Measurements from ENCODE around the gene EIF4E3. TPM values are rescaled to one million over a fixed set of nuclear protein-coding genes. Genes with fewer than 3 reads are reported as not detected.

The EIF4E3 gene
- polyA plus RNA-seq, 4 donors = 11.2 to 14.9 (median 12.5) TPM

DNA sequence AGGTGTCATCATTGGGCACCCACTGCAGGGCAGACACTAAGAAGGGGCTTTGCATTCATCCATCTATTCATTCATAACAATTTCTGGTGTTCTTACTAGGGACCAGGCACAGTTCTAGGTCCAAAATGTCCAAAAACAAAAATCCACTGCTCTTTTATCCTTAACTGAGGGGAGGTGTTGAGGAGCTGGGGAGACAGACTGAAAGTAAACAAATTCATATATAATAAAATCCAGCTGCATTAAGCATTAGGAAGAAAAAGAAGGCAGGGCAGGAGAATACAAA lies 1.1 kb downstream of the EIF4E3 start:
- DNase-seq (ENCODE audit: low read depth in 4 of 4, low spot score in 3 of 4) = no peak

DNA sequence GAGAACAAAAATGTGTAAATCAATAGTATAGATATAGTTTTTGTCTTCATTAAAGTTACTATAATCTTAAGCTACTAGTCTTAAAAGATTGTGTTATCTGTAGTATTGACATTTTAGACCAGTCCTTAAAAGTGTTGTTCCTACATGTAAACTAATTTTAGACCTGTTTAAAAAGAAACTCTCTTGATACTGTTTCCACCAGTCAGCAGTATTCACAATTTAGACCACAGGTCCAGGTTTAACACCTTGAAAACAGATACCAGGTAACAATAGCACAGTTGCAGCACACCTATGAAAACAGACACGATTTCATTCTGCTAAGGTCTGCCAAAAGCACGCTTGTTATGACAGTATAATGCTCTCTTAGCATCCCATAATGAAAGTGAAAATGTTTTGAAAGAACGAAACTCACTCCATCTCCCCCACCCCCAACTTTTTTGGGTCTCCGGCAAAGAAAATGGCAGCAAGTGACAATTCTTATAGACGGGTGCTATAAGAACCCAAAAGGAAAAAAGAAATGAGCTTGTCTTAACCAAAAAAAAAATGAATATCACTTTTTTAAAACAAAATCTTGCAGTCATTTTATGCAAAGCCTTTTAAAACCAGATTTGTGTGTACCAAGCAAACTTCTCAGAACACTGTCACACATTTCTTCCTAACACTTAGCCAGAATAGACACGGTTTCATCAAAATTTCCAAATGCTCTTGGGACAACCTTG lies 1.6 kb downstream of the EIF4E3 start:
- DNase-seq (ENCODE audit: low read depth in 4 of 4, low spot score in 3 of 4) = no peak

DNA sequence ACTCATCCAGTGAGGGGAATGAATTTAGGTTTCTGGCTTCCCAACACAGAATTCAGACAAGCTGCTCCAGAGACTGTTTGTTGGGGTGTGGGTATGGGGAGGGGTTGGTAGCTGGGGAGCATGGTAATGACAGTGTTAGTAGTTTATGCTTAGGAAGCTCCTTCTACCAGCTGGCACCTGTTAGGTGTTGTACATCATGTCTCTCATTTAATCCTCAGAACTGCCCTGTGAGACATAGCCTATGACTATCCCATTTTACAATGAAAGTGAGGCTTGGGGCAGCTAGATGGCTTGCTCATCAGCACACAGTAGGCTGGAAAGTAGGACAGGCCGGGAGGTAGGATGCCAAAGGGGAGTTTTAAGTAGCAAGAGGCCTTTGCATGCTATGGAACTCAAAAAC lies 2.5 kb downstream of the EIF4E3 start:
- no peak for DNase-seq (ENCODE audit: low read depth in 4 of 4, low spot score in 3 of 4)

DNA sequence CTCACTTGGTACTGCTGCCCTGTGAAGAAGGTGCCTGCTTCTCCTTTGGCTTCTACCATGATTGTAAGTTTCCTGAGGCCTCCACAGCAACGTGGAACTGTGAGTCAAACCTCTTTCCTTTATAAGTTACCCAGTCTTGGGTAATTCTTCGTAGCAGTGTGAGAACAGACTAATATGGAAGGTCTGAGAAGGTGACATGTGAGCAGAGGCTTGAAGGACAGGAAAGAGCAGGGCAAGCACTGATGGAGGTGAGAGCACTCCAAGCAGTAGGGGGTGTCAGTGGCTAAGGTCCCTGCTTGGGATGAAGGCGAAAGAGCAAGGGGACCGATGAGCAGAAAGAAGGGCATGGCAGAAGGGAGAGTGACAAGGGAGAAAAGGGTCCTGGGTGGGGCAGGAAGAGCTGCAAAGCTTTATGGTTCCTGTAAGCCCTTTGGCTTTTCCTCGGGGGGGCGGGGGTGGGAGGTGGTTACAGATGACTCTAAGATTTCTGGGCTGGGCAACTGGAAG lies 3.5 kb downstream of the EIF4E3 start:
- no peak for DNase-seq (ENCODE audit: low read depth in 4 of 4, low spot score in 3 of 4)

DNA sequence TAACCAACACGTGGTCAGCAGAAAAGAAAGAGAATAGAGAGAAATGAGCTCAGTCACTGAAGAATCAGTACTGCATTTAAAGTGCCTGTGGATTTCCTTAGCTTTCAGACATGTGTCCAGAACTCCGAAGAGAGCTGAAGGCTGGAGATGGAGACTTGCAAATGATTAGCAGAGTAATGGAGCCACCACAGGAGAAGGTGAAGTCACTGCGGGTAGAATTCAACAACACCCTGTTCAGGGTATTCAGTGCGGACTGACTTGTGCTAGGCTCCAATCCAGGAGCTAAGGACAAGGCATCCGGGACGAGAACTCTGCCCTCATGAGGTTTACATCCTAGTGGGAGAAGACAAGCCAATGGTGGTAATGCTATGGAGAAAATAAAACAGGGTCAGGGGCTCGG lies 4.2 kb downstream of the EIF4E3 start:
- no peak for DNase-seq (ENCODE audit: low read depth in 4 of 4, low spot score in 3 of 4)

DNA sequence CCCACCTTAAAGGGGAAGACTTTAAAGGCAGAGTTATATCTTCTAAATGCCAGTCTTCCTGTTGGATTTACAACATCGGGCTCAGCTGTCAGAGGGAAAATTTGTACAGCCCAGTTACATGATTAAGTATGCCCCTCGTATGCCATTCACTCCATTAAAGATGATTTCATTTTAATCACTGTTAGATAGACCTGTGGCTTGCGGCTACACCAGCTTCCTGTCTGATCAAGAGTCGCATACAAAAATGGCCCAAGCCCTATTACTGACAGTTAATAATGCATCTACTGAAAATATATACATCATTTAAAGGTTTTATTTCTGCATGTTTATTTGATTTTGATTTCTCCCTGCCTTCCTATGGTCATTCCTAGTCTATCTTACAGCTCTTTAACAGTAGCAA lies 7.1 kb downstream of the EIF4E3 start:
- no peak for DNase-seq (ENCODE audit: low read depth in 4 of 4, low spot score in 3 of 4)

DNA sequence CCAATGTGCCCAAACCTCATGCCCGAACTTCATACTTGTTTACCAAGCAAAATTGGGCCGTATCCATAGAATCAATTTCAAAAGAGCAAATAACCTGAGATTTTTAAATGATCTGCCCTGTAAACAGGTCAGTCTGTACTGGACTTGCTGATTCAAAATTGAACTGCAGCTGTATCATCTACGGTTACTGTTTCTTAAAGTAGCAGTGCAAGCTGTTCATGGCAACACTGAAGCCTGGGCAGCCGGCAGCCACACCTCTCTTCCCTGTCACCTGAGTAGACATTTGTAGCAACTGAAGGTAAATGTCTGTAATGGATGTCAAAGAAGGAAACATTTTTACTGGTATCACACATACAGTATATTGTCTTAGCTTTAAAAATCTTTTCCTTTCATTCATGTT lies 10.6 kb downstream of the EIF4E3 start:
- no peak for DNase-seq (ENCODE audit: low read depth in 4 of 4, low spot score in 3 of 4)

DNA sequence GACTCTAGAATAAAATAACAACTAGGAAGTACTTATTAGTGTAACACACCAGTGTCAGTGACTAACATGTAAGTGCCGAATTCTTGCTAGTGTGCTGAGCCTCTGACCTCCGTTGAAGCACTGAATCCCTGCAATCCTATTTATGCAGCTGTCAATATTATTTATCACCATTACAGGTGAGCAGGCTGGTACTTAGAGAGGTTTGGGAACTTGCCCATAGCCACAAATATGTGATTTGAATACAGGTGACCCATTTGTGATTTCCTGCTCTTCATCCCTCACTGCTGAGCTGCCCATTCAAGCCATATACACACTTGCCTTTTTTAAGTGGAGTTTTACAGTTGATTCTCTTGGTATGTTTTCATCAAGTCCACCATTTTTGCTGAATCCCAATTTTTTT lies 12.2 kb downstream of the EIF4E3 start:
- no peak for DNase-seq (ENCODE audit: low read depth in 4 of 4, low spot score in 3 of 4)

DNA sequence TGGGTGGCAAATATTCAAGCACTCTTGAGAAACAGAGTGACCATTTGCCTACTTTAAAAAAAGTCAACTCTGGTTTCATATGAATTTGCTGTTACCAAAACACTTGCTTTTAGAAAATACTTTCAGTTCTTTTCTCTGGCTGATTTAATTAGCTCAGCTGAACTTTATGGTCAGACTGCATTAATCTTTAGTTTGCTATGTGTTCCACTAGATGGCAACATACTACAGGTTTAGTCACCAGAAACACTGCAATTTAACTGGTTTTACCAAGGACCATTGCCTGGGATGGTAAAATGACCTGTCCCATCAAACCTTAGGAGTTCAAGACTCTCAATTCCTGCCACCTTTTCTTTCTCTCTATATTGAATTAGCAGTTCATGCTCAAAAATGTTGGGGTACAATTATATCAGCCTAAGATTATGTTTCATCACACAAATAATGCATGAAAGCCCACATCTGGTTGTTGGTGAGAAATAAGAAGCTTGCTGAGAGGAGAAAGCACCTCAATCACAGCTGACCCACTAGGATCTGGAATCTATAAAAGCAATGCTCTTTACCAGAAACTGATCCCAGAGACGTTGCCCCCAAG lies 14.2 kb downstream of the EIF4E3 start:
- no peak for DNase-seq (ENCODE audit: low read depth in 4 of 4, low spot score in 3 of 4)

DNA sequence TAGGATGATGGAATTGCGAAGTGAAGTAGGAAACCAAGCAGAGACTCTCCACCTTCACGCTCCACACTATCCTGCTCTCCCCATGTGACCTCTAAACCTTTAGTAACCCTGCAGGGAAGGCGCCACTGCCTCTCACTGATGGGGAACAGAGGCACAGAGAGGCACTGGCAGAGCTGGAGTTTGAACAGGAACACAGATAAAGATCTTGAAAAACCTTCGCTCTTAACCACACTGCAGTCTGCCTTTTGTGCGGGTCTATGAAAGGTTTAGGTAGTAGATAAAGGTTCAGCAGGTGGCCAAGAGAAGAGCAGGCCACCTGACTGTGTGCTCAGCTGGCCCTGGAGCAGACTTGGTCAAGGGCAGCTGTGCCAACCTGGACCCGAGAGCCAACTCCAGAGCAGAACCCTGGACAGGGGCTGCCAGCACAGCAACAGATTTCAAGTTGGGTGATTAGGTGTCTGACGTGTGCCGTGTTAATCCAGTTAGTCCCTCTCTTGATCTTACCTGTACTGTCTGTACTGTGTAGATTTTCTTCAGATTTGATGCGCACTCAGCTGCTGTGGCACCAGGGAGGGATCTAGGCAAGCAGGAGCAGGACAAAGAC lies 15.2 kb downstream of the EIF4E3 start:
- DNase-seq (ENCODE audit: low read depth in 4 of 4, low spot score in 3 of 4) = no peak

DNA sequence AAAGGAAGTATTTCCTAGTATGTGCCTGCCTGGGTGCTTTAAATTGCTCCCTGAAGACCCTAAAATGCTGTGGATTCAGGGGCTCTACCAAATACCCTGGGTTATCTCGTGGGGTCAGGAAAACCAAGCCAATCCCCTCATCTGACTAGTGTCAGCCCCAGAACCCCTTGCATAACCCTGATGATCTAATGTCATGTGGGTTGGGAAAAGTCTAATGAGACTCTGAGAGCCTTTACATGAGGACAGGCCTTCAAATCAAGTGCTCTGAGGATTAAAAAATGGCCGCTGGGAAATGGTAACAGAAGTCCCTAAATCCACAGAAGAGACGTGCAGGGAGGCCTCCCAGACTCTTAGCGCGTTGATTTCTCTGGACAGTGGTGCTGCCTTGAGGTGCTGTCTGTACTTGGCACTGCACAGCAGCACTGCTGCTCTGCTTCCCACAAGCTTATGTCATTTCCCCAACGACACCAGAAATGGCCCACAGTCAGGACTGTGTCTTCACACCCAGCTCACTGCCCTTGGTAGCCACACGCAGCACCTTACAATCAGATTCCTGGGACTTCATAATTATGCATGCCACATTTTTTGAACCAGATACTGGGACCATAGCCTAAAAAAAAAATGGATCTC lies 16.6 kb downstream of the EIF4E3 start:
- no peak for DNase-seq (ENCODE audit: low read depth in 4 of 4, low spot score in 3 of 4)

DNA sequence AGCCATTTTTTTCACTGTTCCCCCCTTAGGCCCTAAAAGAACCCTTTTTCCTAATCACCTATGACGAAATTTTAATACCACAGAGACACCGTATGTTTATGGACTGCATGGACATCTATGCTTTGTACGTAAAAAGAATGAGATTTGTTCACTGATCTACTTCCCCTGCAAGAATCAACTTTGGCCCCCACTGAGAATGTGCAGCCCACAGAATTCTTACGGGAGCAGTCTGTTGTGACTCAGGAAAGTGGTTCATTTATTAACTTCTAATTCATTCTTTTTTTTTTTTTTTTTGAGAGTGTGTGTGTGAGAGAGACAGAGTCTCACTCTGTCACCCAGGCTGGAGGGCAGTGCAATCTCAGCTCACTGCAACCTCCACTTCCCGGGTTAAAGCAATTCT lies 17.6 kb downstream of the EIF4E3 start:
- DNase-seq (ENCODE audit: low read depth in 4 of 4, low spot score in 3 of 4) = no peak

DNA sequence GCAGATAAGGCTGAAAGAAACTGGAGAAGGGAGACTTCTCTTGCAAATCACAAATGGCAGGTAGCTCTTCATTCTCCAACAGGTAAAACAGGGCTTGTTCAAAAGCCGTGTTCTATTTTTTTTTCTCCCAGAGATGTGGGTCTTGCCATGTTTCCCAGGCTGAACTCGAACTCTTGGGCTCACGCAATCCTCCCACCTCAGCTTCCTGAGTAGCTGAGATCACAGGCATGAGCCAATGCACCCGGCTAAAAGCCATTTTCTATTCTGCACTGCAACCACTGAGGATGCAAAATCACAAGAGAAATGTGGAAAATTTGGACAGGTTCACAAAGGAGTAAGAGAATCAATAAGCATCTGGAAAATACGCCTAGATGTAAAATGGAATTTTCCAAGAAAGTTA lies 19.5 kb downstream of the EIF4E3 start:
- DNase-seq (ENCODE audit: low read depth in 4 of 4, low spot score in 3 of 4) = no peak

DNA sequence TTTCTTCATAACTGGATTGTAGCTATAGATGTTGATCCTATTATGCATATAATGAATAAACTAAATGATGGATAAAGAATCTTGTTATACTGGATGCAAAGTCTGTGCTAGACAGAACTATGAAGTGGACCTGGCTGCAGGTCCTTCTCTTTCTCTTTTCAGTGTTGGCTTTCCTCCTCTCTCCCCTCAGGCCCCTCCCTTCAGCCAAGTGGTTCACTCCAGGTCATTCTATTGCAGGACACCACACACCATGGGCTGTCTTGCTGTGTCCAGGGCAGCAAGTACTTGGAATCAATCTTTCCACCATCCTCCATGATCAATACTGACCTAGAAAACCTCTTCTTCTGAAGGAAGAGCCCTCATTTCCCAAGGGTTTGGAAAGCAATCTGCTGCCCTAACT lies 20.3 kb downstream of the EIF4E3 start:
- no peak for DNase-seq (ENCODE audit: low read depth in 4 of 4, low spot score in 3 of 4)

DNA sequence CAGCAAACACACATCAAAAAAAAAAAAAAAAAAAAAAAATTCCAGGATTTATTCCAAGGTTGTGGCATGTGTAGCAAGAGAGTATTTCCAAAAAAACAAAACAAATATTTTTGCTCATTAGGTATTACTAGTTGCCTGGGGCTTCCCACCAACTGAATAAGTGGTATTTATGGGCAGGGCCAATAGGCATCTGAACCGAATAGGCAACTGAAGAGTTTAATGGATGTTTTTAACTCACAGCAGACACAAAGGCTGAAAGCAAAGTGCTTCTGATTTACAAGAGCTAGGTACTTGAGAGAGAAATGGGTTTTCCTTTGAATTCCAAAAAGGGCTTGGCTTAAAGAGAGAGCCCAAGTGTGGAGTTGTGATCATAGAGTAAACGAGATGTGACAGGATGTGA lies 21.4 kb downstream of the EIF4E3 start:
- no peak for DNase-seq (ENCODE audit: low read depth in 4 of 4, low spot score in 3 of 4)

DNA sequence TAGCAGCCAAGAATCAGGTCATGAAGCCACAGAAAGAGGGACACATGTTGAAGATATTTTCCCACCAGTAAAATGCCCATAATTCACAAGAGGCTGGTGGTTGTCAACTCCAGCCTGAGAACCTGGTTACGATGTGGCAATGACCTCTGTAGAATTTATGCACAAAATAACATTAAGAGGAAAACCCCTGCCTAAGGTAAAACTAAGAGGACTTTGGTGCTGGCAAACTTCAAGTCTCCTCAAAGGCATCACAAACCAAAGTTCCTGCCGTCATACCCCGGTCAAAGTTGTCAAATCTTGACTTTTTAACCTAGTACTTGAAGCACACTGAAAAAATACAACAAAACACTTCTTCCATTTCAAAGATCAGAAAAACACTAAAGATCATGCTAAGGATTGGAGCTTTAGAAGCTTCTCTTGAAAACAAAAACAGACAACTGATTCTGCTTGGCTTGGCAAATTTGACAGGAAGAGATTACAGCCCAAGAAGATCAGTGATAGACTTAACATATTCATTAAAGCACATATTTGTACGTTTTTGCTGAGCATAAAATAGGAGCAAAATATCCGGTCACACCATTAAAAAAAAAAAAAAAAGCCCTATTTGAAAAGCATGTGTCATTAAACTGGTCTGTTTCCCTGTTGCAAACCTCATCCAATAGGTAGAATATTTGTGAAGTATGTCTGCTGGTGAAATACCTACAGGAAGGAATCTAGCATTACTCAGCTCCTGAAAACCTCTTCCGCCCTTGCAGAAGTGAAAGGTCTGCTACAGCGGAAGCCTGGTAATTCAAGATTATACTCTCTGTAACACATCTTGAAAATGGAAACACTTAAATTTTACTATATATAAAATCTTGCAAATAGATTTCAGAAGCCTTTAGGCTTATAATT lies 22.8 kb downstream of the EIF4E3 start:
- DNase-seq (ENCODE audit: low read depth in 4 of 4, low spot score in 3 of 4) = no peak

DNA sequence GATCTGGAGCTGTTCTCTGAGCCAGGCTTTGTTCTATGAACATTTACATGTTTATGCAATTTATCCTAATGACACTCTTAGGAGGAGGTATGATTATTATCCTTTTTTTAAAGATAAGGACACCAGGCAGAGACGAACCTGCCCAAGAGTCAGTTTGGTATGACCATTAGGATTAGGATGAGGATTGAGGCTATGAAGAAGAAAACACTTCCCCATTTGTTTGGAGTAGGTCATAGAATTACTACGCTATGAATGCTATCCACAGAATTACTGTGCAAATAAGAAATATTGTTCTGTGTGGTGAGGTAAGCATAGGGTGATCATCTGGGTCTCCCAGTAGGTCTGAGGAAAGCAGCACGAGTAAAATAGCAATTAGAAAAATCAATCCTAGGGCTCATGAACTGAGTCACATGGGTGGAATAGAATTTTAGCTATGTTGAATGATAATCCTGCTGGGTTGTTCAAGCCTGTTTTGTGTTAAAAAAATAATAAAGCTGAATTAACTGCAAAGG lies 23.9 kb downstream of the EIF4E3 start:
- no peak for DNase-seq (ENCODE audit: low read depth in 4 of 4, low spot score in 3 of 4)

DNA sequence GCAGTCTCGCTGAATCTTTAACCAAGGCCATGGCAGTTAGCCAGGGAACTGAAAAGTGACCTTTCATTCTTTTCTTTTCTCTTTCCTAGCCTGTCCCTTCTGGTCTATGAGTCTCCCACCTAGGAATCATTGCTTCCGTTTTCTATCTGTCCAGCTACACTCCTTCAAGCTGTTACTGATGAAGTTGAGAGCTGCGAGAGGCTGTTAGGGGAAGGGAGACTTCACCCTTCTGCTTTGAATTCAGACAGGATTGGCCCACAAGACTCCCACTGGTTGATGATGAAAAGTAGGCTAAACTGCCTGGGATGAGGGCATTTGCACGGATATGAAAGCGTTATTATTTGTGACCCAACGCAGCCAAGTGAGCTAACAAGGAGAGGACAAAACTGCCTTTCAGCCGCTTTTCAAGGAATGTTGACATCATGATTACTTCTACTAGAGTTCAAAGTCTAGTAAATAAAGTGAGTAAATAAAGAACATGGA lies 30.2 kb downstream of the EIF4E3 start:
- DNase-seq (ENCODE audit: low read depth in 4 of 4, low spot score in 3 of 4) = peak in 1 of 4 donors; percentile 26

DNA sequence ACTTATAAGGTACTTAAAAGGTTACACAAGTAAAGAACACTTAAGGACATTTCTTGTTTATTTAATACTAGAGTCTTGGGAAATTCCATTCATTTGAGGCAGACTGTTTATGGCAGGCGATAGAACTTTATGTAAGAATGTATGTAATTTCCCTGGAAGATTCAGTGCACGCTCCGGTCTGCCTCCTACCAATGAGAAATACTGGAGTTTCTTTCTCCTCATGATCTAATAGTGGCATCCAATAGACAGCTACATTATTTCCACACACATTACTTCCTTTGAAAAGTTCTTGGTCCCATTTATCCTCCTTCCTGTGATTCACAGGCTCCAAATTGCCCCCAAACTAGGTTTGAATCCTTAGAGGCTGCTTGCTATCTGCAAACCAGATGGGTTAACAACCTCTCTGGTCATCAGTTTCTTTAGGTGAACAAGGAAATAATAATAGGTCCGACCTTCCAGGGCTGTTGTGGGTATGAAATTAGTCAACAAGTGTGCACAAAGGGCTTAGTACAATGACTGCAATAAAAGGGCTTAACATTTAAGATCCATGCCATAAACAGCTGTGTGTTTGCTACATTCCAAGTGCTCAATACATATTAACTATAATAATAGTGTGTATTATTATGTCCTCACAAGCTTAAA lies 30.7 kb downstream of the EIF4E3 start:
- no peak for DNase-seq (ENCODE audit: low read depth in 4 of 4, low spot score in 3 of 4)

DNA sequence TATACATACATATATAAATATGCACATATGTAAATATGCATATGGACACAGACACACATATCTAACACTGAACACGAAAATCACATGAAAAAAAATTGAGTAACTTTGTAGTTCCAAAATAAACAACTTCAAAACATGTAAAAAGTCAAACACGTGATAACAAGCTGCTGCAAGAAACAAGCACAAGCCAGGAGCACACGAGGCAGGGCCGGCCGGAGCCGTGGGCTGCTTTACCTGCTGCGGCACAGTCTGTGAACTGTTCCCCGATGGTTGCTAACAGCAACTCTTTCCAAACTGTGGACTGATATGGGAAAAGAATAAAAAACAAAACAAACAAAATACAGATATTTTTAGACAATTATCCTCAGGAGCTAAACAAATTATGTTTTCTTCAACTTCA lies 31.6 kb downstream of the EIF4E3 start:
- no peak for DNase-seq (ENCODE audit: low read depth in 4 of 4, low spot score in 3 of 4)

All from left renal pelvis (tissue), 4 donors.